Activated naive CD4-positive, alpha-beta T cell treated with anti-CD3 and anti-CD28 coated beads, Interleukin-2, amount 50 U/mL, for 24 hours (primary cell): ENCODE results near the gene C16orf78.

ENCODE experiments used
- H3K27ac Mint-ChIP-seq: one replicate; pipeline ENCODE4 v1.8.0; 2021; ENCODE audit warnings: mild to moderate bottlenecking, mixed read lengths
- H3K27me3 Mint-ChIP-seq: one replicate; pipeline ENCODE4 v1.8.0; 2021; ENCODE audit warnings: mixed read lengths
- H3K36me3 Mint-ChIP-seq: one replicate; pipeline ENCODE4 v1.8.0; 2021; ENCODE audit warnings: mixed read lengths
- H3K4me1 Mint-ChIP-seq: one replicate; pipeline ENCODE4 v1.8.0; 2021; ENCODE audit warnings: mixed read lengths
- H3K4me3 Mint-ChIP-seq: one replicate; pipeline ENCODE4 v1.8.0; 2021; ENCODE audit warnings: mild to moderate bottlenecking, mixed read lengths
- H3K9me3 Mint-ChIP-seq: one replicate; pipeline ENCODE4 v1.8.0; 2021; ENCODE audit warnings: mixed read lengths

Gene C16orf78

GRCh38 chr16:49431040-49431439, 57.4 kb downstream of the C16orf78 start:
- H3K36me3 Mint-ChIP-seq, result no peaks in the 10 kb centered on the region
- H3K27me3 Mint-ChIP-seq, result peaks cover 2% of the 10 kb centered on the region
- H3K4me1 Mint-ChIP-seq, result no peaks in the 10 kb centered on the region
- no peaks in the 10 kb centered on the region for H3K9me3 Mint-ChIP-seq
- H3K4me3 Mint-ChIP-seq, result no peak overlapping the region
- H3K27ac Mint-ChIP-seq, result no peak overlapping the region

GRCh38 chr16:49431591-49432290, 58.1 kb downstream of the C16orf78 start:
- no peak overlapping the region for H3K4me3 Mint-ChIP-seq
- no peaks in the 10 kb centered on the region for H3K36me3 Mint-ChIP-seq
- H3K27ac Mint-ChIP-seq, result no peak overlapping the region
- H3K9me3 Mint-ChIP-seq, result no peaks in the 10 kb centered on the region
- peaks cover 2% of the 10 kb centered on the region for H3K27me3 Mint-ChIP-seq
- no peaks in the 10 kb centered on the region for H3K4me1 Mint-ChIP-seq

- Mint-ChIP-seq H3K4me1 (no peaks in the 10 kb centered on the region), H3K4me3 (no peak overlapping the region), H3K9me3 (no peaks in the 10 kb centered on the region), H3K36me3 (no peaks in the 10 kb centered on the region), H3K27ac (no peak overlapping the region), H3K27me3 (peaks cover 2% of the 10 kb centered on the region)
Measured at GRCh38 chr16:49434733-49435132, 61.1 kb downstream of the C16orf78 start.

- Mint-ChIP-seq H3K9me3 (no peaks in the 10 kb centered on the region), H3K4me3 (no peak overlapping the region), H3K27ac (no peak overlapping the region), H3K27me3 (peaks cover 2% of the 10 kb centered on the region), H3K4me1 (peaks cover 5% of the 10 kb centered on the region), H3K36me3 (no peaks in the 10 kb centered on the region)
Measured at GRCh38 chr16:49436181-49436580, 62.6 kb downstream of the C16orf78 start.

GRCh38 chr16:49437344-49437743, 63.7 kb downstream of the C16orf78 start:
- Mint-ChIP-seq H3K27me3 (peaks cover 2% of the 10 kb centered on the region), H3K9me3 (no peaks in the 10 kb centered on the region), H3K4me1 (peaks cover 17% of the 10 kb centered on the region), H3K36me3 (no peaks in the 10 kb centered on the region), H3K4me3 (no peak overlapping the region), H3K27ac (no peak overlapping the region)

GRCh38 chr16:49439050-49439449, 65.4 kb downstream of the C16orf78 start:
- H3K27ac Mint-ChIP-seq, result no peak overlapping the region
- no peaks in the 10 kb centered on the region for H3K36me3 Mint-ChIP-seq
- no peaks in the 10 kb centered on the region for H3K27me3 Mint-ChIP-seq
- no peak overlapping the region for H3K4me3 Mint-ChIP-seq
- no peaks in the 10 kb centered on the region for H3K9me3 Mint-ChIP-seq
- peaks cover 23% of the 10 kb centered on the region for H3K4me1 Mint-ChIP-seq

- H3K27ac Mint-ChIP-seq, result no peak overlapping the region
- no peaks in the 10 kb centered on the region for H3K36me3 Mint-ChIP-seq
- H3K4me3 Mint-ChIP-seq, result no peak overlapping the region
- H3K9me3 Mint-ChIP-seq, result no peaks in the 10 kb centered on the region
- H3K27me3 Mint-ChIP-seq, result no peaks in the 10 kb centered on the region
- peaks cover 23% of the 10 kb centered on the region for H3K4me1 Mint-ChIP-seq
Measured at GRCh38 chr16:49439676-49440075, 66.1 kb downstream of the C16orf78 start.

- peak overlapping the region; percentile 86 for H3K27ac Mint-ChIP-seq
- H3K9me3 Mint-ChIP-seq, result no peaks in the 10 kb centered on the region
- peaks cover 23% of the 10 kb centered on the region for H3K4me1 Mint-ChIP-seq
- H3K4me3 Mint-ChIP-seq, result peak overlapping the region; percentile 64
- H3K27me3 Mint-ChIP-seq, result no peaks in the 10 kb centered on the region
- H3K36me3 Mint-ChIP-seq, result no peaks in the 10 kb centered on the region
Measured at GRCh38 chr16:49440156-49441065, 66.8 kb downstream of the C16orf78 start.

- Mint-ChIP-seq H3K4me1 (peaks cover 23% of the 10 kb centered on the region), H3K27ac (peak overlapping the region; percentile 86), H3K4me3 (peak overlapping the region; percentile 64), H3K27me3 (no peaks in the 10 kb centered on the region), H3K9me3 (no peaks in the 10 kb centered on the region), H3K36me3 (no peaks in the 10 kb centered on the region)
Measured at GRCh38 chr16:49441366-49441780, 67.8 kb downstream of the C16orf78 start.

GRCh38 chr16:49442805-49443204, 69.2 kb downstream of the C16orf78 start:
- H3K9me3 Mint-ChIP-seq, result no peaks in the 10 kb centered on the region
- no peak overlapping the region for H3K4me3 Mint-ChIP-seq
- H3K27ac Mint-ChIP-seq, result peak overlapping the region; percentile 91
- peaks cover 23% of the 10 kb centered on the region for H3K4me1 Mint-ChIP-seq
- no peaks in the 10 kb centered on the region for H3K36me3 Mint-ChIP-seq
- no peaks in the 10 kb centered on the region for H3K27me3 Mint-ChIP-seq

GRCh38 chr16:49443576-49443975, 70.0 kb downstream of the C16orf78 start:
- no peaks in the 10 kb centered on the region for H3K36me3 Mint-ChIP-seq
- H3K27ac Mint-ChIP-seq, result no peak overlapping the region
- no peak overlapping the region for H3K4me3 Mint-ChIP-seq
- no peaks in the 10 kb centered on the region for H3K27me3 Mint-ChIP-seq
- peaks cover 23% of the 10 kb centered on the region for H3K4me1 Mint-ChIP-seq
- H3K9me3 Mint-ChIP-seq, result no peaks in the 10 kb centered on the region

- no peak overlapping the region for H3K4me3 Mint-ChIP-seq
- H3K4me1 Mint-ChIP-seq, result peaks cover 11% of the 10 kb centered on the region
- H3K9me3 Mint-ChIP-seq, result no peaks in the 10 kb centered on the region
- H3K36me3 Mint-ChIP-seq, result no peaks in the 10 kb centered on the region
- H3K27me3 Mint-ChIP-seq, result no peaks in the 10 kb centered on the region
- no peak overlapping the region for H3K27ac Mint-ChIP-seq
Measured at GRCh38 chr16:49446805-49447204, 73.2 kb downstream of the C16orf78 start.
